ENCODE results near the gene KCNJ10.
"Not testable (repeated sequence)": the region's sequence is repeated elsewhere in the genome, so short reads cannot be mapped to it uniquely, and the experiment has no call there.

The KCNJ10 gene

GRCh38 chr1:160069460-160070231 is at the start of gene KCNJ10:
Gene KCNJ10, minus strand, starts transcription at chr1:160070160. Its CDS starts 27,628 bp downstream, at chr1:160042532.
- DNase-seq: no peak

GRCh38 chr1:160118928-160119327 is 49.0 kb upstream of the KCNJ10 start:
- no peak for DNase-seq

GRCh38 chr1:160117709-160118183 is 47.8 kb upstream of the KCNJ10 start:
- no peak for DNase-seq

GRCh38 chr1:160117300-160117699 is 47.3 kb upstream of the KCNJ10 start:
- no peak for DNase-seq

GRCh38 chr1:160116283-160117147 is 46.6 kb upstream of the KCNJ10 start:
- DNase-seq: no peak

GRCh38 chr1:160115545-160116282 is 45.8 kb upstream of the KCNJ10 start, which contains the start of gene ATP1A2:
Gene ATP1A2, plus strand, starts transcription at chr1:160115759. Its CDS starts 103 bp downstream, at chr1:160115862.
- DNase-seq: peak; percentile 66

- DNase-seq: no peak
Observed at GRCh38 chr1:160114085-160114484, 44.1 kb upstream of the KCNJ10 start.

GRCh38 chr1:160113407-160113806 is 43.4 kb upstream of the KCNJ10 start:
- no peak for DNase-seq

- DNase-seq: no peak
Observed at GRCh38 chr1:160112357-160112756, 42.4 kb upstream of the KCNJ10 start.

- not testable (repeated sequence) for DNase-seq
Observed at GRCh38 chr1:160111462-160111861, 41.5 kb upstream of the KCNJ10 start.

- DNase-seq: no peak
Observed at GRCh38 chr1:160109686-160110085, 39.7 kb upstream of the KCNJ10 start.

- no peak for DNase-seq
Observed at GRCh38 chr1:160108888-160109662, 39.1 kb upstream of the KCNJ10 start.

GRCh38 chr1:160107512-160107911 is 37.6 kb upstream of the KCNJ10 start:
- DNase-seq: no peak

GRCh38 chr1:160105155-160105554 is 35.2 kb upstream of the KCNJ10 start:
- DNase-seq: no peak

GRCh38 chr1:160104486-160104885 is 34.5 kb upstream of the KCNJ10 start:
- DNase-seq: no peak

- no peak for DNase-seq
Observed at GRCh38 chr1:160103658-160104408, 33.9 kb upstream of the KCNJ10 start.

GRCh38 chr1:160101717-160102522 is 32.0 kb upstream of the KCNJ10 start:
- no peak for DNase-seq

GRCh38 chr1:160101037-160101716 is 31.2 kb upstream of the KCNJ10 start:
- DNase-seq: peak; percentile 86

GRCh38 chr1:160099716-160100375 is 29.9 kb upstream of the KCNJ10 start:
- DNase-seq: no peak
